ENCODE measurements around the gene RPL10A. TPM values are rescaled to one million over a fixed set of nuclear protein-coding genes. Genes with fewer than 3 reads are reported as not detected.

RPL10A gene
- total and polyA plus RNA-seq, 11 donors, result 356 to 1,412 (median 532) TPM

DNA sequence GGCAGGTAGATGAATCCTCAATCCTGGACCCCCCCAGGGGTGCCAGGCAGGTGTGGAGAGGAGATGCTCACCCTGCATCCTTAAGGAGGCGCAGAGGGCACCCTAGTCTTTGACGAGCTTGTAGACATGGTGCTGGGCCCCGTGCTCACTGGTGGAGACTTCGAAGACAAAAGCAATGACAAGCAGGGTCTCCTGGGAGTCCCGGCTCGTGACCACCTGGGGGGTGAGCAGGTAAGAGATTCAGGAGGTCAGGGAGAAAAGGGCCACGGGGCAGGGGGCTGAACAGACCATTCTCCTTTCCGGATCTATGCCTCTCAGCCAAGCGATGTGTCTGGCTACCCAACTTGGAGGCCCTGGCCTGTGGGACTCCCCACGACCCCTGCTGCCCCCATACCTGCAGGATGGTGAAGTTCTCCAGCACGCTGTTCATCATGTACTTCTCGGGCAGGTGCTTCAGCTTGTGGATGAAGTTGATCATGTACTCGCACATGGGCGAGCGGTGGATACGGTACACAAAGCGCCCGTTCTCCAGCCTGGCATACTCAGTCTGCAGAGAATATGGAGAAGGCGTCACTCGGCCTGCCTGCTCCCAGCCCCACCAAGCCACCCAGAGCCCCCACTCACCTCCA, 6.9 kb downstream of the RPL10A start:
- intact Hi-C loops (cut with DNase I), result no loop called here
- Histone ChIP-seq H3K4me3 (no peak overlapping the region), H3K36me3 (peaks cover 0 to 97% (median 70%) of the 10 kb centered on the region in 9 donors), H3K27me3 (no peaks in the 10 kb centered on the region), H3K9me3 (no peaks in the 10 kb centered on the region), H3K27ac (peak overlapping the region in 1 of 12 donors; percentile 24), H3K4me1 (peaks cover 0 to 20% (median 10%) of the 10 kb centered on the region in 12 donors)
- TF ChIP-seq POLR2A (IDR thresholded peaks at IDR 0.05), result no peak
- TF ChIP-seq, protein P1, sequence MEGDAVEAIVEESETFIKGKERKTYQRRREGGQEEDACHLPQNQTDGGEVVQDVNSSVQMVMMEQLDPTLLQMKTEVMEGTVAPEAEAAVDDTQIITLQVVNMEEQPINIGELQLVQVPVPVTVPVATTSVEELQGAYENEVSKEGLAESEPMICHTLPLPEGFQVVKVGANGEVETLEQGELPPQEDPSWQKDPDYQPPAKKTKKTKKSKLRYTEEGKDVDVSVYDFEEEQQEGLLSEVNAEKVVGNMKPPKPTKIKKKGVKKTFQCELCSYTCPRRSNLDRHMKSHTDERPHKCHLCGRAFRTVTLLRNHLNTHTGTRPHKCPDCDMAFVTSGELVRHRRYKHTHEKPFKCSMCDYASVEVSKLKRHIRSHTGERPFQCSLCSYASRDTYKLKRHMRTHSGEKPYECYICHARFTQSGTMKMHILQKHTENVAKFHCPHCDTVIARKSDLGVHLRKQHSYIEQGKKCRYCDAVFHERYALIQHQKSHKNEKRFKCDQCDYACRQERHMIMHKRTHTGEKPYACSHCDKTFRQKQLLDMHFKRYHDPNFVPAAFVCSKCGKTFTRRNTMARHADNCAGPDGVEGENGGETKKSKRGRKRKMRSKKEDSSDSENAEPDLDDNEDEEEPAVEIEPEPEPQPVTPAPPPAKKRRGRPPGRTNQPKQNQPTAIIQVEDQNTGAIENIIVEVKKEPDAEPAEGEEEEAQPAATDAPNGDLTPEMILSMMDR (IDR thresholded peaks at IDR 0.05), result no peak
- WGBS, 4 donors, result 88 to 93% (median 92%) methylated on average over 20 of the region's 20 CpGs
- ATAC-seq (peak in 1 of 4 donors; percentile 4), DNase-seq (peak in 1 of 5 donors; percentile 23)

DNA sequence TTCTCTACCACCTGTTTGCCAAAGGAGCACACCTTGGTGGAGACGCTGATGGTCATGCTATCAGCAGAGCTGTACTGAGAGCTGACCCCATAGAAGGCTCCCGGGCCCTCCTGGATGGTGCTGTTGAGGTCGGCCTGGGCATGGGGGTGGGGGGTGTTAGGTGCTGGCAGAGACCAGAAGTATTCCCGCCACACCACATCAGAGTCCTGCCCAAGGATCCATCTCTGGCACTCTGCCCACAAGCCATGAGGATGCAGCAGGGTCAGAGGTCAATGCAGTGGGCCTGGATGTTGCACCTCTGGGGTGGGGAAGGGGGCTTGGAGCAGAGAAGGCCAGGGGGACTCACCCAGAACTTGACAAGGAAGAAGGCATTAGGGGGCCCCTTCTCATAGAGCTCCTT, 7.4 kb downstream of the RPL10A start:
- 81 to 89% (median 86%) methylated on average over 3 to 4 of the region's 4 CpGs for WGBS, 4 donors
- no peaks in the 10 kb centered on the region for H3K27me3 ChIP-seq
- no peaks in the 10 kb centered on the region for H3K9me3 ChIP-seq
- TF ChIP-seq, protein P1 (IDR thresholded peaks at IDR 0.05), result no peak
- TF ChIP-seq POLR2A (IDR thresholded peaks at IDR 0.05), result no peak
- no peak overlapping the region for H3K4me3 ChIP-seq
- no peak overlapping the region for H3K27ac ChIP-seq
- peaks cover 0 to 15% (median 6%) of the 10 kb centered on the region in 12 donors for H3K4me1 ChIP-seq
- intact Hi-C loops (cut with DNase I), result no loop called here
- ATAC-seq (peak in 1 of 4 donors; percentile 2), DNase-seq (no peak)
- H3K36me3 ChIP-seq, result peaks cover 0 to 97% (median 67%) of the 10 kb centered on the region in 9 donors

DNA sequence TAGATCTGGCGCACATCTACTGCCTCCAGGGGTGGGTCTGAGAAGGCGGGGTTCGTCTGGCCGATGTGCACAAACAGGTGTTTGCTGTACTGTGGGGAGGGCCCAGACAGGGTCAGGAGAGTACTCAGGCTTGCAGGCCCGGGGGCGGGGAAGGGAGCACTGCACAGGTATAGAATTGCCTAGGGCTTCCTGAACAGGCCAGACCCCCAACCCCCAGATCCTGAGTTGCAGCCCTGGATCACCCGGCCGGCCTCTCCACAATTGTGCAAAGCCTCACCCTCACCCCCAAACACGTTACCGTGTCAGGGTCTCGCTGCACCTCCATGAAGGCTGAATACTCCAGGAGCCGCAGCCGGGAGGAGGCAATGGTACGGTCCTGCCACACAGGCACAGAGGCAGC, 7.8 kb downstream of the RPL10A start:
- Histone ChIP-seq H3K4me3 (no peak overlapping the region), H3K4me1 (peaks cover 0 to 15% (median 6%) of the 10 kb centered on the region in 12 donors), H3K27ac (no peak overlapping the region), H3K36me3 (peaks cover 0 to 93% (median 65%) of the 10 kb centered on the region in 9 donors), H3K9me3 (no peaks in the 10 kb centered on the region), H3K27me3 (no peaks in the 10 kb centered on the region)
- intact Hi-C loops (cut with DNase I), result no loop called here
- TF ChIP-seq, protein P1 (IDR thresholded peaks at IDR 0.05), result no peak
- TF ChIP-seq POLR2A (IDR thresholded peaks at IDR 0.05), result no peak
- DNase-seq (peak in 1 of 5 donors; percentile 18), ATAC-seq (no peak)
- 87 to 92% (median 91%) methylated on average over 10 to 14 of the region's 14 CpGs for WGBS, 4 donors

DNA sequence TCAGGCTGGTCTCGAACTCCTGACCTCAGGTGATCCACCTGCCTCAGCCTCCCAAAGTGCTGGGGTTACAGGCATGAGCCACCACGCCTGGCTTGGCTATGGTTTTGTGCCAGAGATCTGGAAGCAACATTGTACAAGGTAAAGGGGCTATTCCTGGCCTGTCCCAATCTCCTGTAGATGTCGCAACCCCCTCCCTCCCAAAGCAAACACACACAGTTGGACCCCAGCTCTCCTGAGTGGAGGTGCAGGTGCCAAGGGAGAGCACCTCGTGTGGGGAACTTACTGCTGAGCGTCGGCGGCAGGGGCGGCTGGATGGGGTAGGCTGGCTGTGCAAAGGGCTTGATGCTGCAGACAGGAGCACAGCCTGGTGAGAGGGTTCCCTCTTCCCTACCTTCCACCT, 8.8 kb downstream of the RPL10A start:
- 79 to 93% (median 86%) methylated on average over 3 to 8 of the region's 8 CpGs for WGBS, 4 donors
- no peaks in the 10 kb centered on the region for H3K9me3 ChIP-seq
- H3K4me1 ChIP-seq, result peaks cover 0 to 20% (median 7%) of the 10 kb centered on the region in 12 donors
- no peak for ATAC-seq
- intact Hi-C loops (cut with DNase I), result no loop called here
- H3K36me3 ChIP-seq, result peaks cover 0 to 86% (median 55%) of the 10 kb centered on the region in 9 donors
- H3K27me3 ChIP-seq, result no peaks in the 10 kb centered on the region
- no peak overlapping the region for H3K27ac ChIP-seq
- TF ChIP-seq, protein P1 (IDR thresholded peaks at IDR 0.05), result no peak
- no peak for TF ChIP-seq POLR2A (IDR thresholded peaks at IDR 0.05)
- no peak overlapping the region for H3K4me3 ChIP-seq
- peak in 1 of 5 donors; percentile 11 for DNase-seq
